ENCODE results near the gene FYB1.

- TF ChIP-seq CTCF (IDR thresholded peaks at IDR 0.05) (no peak), POLR2A (IDR thresholded peaks at IDR 0.05) (no peak)
Observed at GRCh38 chr5:39191216-39191615, 28.1 kb downstream of the FYB1 start.
